CD14-positive monocyte (primary cell): ENCODE results near the gene TAF15. TPM values are rescaled to one million over a fixed set of nuclear protein-coding genes. Genes with fewer than 3 reads are reported as not detected.
A peak's percentile ranks its signal among the peaks of the same experiment; 100 is the strongest.

ENCODE experiments used
- DNase-seq, 3 donors: peaks; one replicate each; pipeline ENCODE4 v3.0.0-alpha.2; 2011 to 2022
- H2AFZ ChIP-seq: 2 replicates; pipeline ENCODE4 v1.6.0; 2012; ENCODE audit warnings: mild to moderate bottlenecking, low read depth, low read length, inconsistent platforms; ENCODE audit not compliant: insufficient read depth, poor library complexity, severe bottlenecking
- H3K27ac ChIP-seq, 2 donors: 1 replicate in 1 of 2; 2 replicates in 1 of 2; pipeline ENCODE4 v1.5.1; 2012 to 2013; ENCODE audit warnings: low read length in 2 of 2, control low read depth in 1 of 2, inconsistent platforms in 1 of 2, low read depth in 1 of 2, mild to moderate bottlenecking in 1 of 2
- H3K27me3 ChIP-seq, 2 donors: one replicate each; pipeline versions ENCODE4 v1.6.0 to v1.6.1; 2011 to 2013; ENCODE audit warnings: low read length in 2 of 2; ENCODE audit not compliant: control insufficient read depth in 2 of 2, insufficient read depth in 2 of 2
- H3K36me3 ChIP-seq, 2 donors: replicated peaks in 1 of 2; 1 replicate in 1 of 2; 2 replicates in 1 of 2; pipeline versions ENCODE4 v1.5.1 to v1.6.1; 2012 to 2013; ENCODE audit warnings: low read length in 2 of 2, control low read depth in 1 of 2, inconsistent platforms in 1 of 2, mild to moderate bottlenecking in 1 of 2; ENCODE audit not compliant: insufficient read depth in 2 of 2, control insufficient read depth in 1 of 2
- H3K4me1 ChIP-seq, 2 donors: 1 replicate in 1 of 2; 2 replicates in 1 of 2; pipeline versions ENCODE4 v1.5.1 to v1.6.1; 2012 to 2013; ENCODE audit warnings: low read length in 2 of 2, control low read depth in 1 of 2, inconsistent platforms in 1 of 2, mild to moderate bottlenecking in 1 of 2, moderate library complexity in 1 of 2; ENCODE audit not compliant: insufficient read depth in 2 of 2, control insufficient read depth in 1 of 2
- H3K4me2 ChIP-seq: replicated peaks from 2 replicates; pipeline ENCODE3; 2012; ENCODE audit warnings: low read length, moderate library complexity, mild to moderate bottlenecking; ENCODE audit not compliant: poor library complexity, severe bottlenecking; ENCODE audit errors: extremely low read depth
- H3K4me3 ChIP-seq, 3 experiments: fragments of 200-600 bp in 1 of 3; sonication (generic) in 1 of 3; replicated peaks in 1 of 3; 1 replicate in 2 of 3; 2 replicates in 1 of 3; pipeline ENCODE4 v1.5.1; 2011 to 2013; ENCODE audit warnings: low read length in 3 of 3, mild to moderate bottlenecking in 3 of 3, control low read depth in 2 of 3, low read depth in 2 of 3, inconsistent platforms in 1 of 3, moderate library complexity in 1 of 3
- H3K79me2 ChIP-seq: 2 replicates; pipeline ENCODE4 v1.6.0; 2012; ENCODE audit warnings: mild to moderate bottlenecking, control low read depth, inconsistent platforms, low read length, moderate library complexity; ENCODE audit not compliant: insufficient read depth
- H3K9ac ChIP-seq: 2 replicates; pipeline ENCODE4 v1.6.0; 2017; ENCODE audit warnings: low read length, mild to moderate bottlenecking; ENCODE audit not compliant: insufficient read depth, poor library complexity, severe bottlenecking
- H3K9me3 ChIP-seq, 2 donors: replicated peaks in 1 of 2; 1 replicate in 1 of 2; 2 replicates in 1 of 2; pipeline versions ENCODE4 v1.5.1 to v1.6.1; 2012 to 2013; ENCODE audit warnings: low read length in 2 of 2, control low read depth in 1 of 2; ENCODE audit not compliant: control insufficient read depth in 1 of 2, insufficient read depth in 1 of 2
- H4K20me1 ChIP-seq: 2 replicates; pipeline ENCODE4 v1.6.0; 2012; ENCODE audit warnings: mild to moderate bottlenecking, low read length, control low read depth, moderate library complexity; ENCODE audit not compliant: insufficient read depth
- H3K27ac Mint-ChIP-seq, 7 donors: one replicate each; pipeline ENCODE4 v1.8.0; 2020; ENCODE audit warnings: mild to moderate bottlenecking in 7 of 7, mixed read lengths in 7 of 7, moderate library complexity in 6 of 7, inconsistent platforms in 2 of 7
- H3K27me3 Mint-ChIP-seq, 3 donors: one replicate each; pipeline ENCODE4 v1.8.0; 2021 to 2022; ENCODE audit warnings: low read depth in 3 of 3, mild to moderate bottlenecking in 3 of 3, mixed read lengths in 3 of 3, moderate library complexity in 3 of 3, inconsistent platforms in 1 of 3
- H3K36me3 Mint-ChIP-seq, 2 donors: one replicate each; pipeline ENCODE4 v1.8.0; 2020; ENCODE audit warnings: mixed read lengths in 2 of 2, inconsistent platforms in 1 of 2, mild to moderate bottlenecking in 1 of 2
- H3K4me1 Mint-ChIP-seq: one replicate; pipeline ENCODE4 v1.8.0; 2020; ENCODE audit warnings: mild to moderate bottlenecking, mixed read lengths
- H3K4me3 Mint-ChIP-seq, 2 donors: one replicate each; pipeline ENCODE4 v1.8.0; 2020; ENCODE audit warnings: mild to moderate bottlenecking in 2 of 2, mixed read lengths in 2 of 2, moderate library complexity in 1 of 2
- H3K9me3 Mint-ChIP-seq, 7 donors: one replicate each; pipeline ENCODE4 v1.8.0; 2020 to 2022; ENCODE audit warnings: mixed read lengths in 7 of 7, mild to moderate bottlenecking in 6 of 7, moderate library complexity in 6 of 7, inconsistent platforms in 2 of 7
- WGBS: methylation state at CpG from one replicate; pipeline ENCODE4 v1.1.5; 2013; ENCODE audit warnings: missing lambda C conversion rate; ENCODE audit not compliant: insufficient coverage; 5-methylcytosine and 5-hydroxymethylcytosine counted together
- intact Hi-C, 2 donors: fragments of 100-400 bp; cut with micrococcal nuclease; formaldehyde crosslinking; loops; one replicate each; pipeline versions ENCODE4 v1.15.0 to v1.15.1; 2023
- polyA plus RNA-seq, 3 donors: library from polyadenylated mRNA; depleted of rRNA in 1 of 3; unstranded in 2 of 3; stranded (reverse) in 1 of 3; fragments of 300-500 nt in 2 of 3; fragments of >200 nt in 1 of 3; fragmentation: Illumina TruSeq in 2 of 3; gene quantifications; 1 replicate in 2 of 3; 2 replicates in 1 of 3; pipeline ENCODE4 v1.2.3, GENCODE V29; 2012 to 2021
- TF ChIP-seq, protein P1 (sequence below): fragments of 200-600 bp; IDR thresholded peaks from one replicate; pipeline ENCODE4 v1.8.0; 2022; ENCODE audit warnings: antibody characterized with exemption, mild to moderate bottlenecking

TAF15 gene
- polyA plus RNA-seq, 3 donors = 6.0 to 50.6 (median 16.3) TPM

- DNase-seq = no peak
- Mint-ChIP-seq H3K27ac (no peak within 1 kb of the TSS), H3K27me3 (peaks cover 54 to 66% (median 62%) of the 10 kb centered on the region in 3 donors), H3K36me3 (peaks cover 0 to 2% of the 10 kb centered on the region in 2 donors), H3K4me3 (peak within 1 kb of the TSS; percentile 75 to 82), H3K4me1 (peaks cover 13% of the 10 kb centered on the region), H3K9me3 (peaks cover 0 to 6% (median 0%) of the 10 kb centered on the region in 7 donors)
- Histone ChIP-seq H3K27ac (no peak within 1 kb of the TSS), H3K4me2 (peak within 1 kb of the TSS; percentile 78), H3K4me3 (peak within 1 kb of the TSS in 2 of 3 experiments; percentile 20 to 69), H3K9me3 (peaks cover 0 to 6% of the 10 kb centered on the region in 2 donors), H2AFZ (peak within 1 kb of the TSS; percentile 67), H3K36me3 (no peaks in the 10 kb centered on the region), H3K4me1 (peaks cover 10 to 15% of the 10 kb centered on the region in 2 donors), H4K20me1 (no peaks in the 10 kb centered on the region), H3K27me3 (peaks cover 47 to 57% of the 10 kb centered on the region in 2 donors), H3K79me2 (no peaks in the 10 kb centered on the region), H3K9ac (no peak within 1 kb of the TSS)
- intact Hi-C loops = no loop called here
- WGBS = under 1% methylated on average over 78 of the region's 89 CpGs
- TF ChIP-seq, protein P1, sequence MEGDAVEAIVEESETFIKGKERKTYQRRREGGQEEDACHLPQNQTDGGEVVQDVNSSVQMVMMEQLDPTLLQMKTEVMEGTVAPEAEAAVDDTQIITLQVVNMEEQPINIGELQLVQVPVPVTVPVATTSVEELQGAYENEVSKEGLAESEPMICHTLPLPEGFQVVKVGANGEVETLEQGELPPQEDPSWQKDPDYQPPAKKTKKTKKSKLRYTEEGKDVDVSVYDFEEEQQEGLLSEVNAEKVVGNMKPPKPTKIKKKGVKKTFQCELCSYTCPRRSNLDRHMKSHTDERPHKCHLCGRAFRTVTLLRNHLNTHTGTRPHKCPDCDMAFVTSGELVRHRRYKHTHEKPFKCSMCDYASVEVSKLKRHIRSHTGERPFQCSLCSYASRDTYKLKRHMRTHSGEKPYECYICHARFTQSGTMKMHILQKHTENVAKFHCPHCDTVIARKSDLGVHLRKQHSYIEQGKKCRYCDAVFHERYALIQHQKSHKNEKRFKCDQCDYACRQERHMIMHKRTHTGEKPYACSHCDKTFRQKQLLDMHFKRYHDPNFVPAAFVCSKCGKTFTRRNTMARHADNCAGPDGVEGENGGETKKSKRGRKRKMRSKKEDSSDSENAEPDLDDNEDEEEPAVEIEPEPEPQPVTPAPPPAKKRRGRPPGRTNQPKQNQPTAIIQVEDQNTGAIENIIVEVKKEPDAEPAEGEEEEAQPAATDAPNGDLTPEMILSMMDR = no peak
Measured at GRCh38 chr17:35795007-35795870, 14.0 kb upstream of the TAF15 start, which contains the start of gene MMP28. Gene MMP28, minus strand, starts transcription at chr17:35795641. Its CDS starts 264 bp downstream, at chr17:35795377.

DNA sequence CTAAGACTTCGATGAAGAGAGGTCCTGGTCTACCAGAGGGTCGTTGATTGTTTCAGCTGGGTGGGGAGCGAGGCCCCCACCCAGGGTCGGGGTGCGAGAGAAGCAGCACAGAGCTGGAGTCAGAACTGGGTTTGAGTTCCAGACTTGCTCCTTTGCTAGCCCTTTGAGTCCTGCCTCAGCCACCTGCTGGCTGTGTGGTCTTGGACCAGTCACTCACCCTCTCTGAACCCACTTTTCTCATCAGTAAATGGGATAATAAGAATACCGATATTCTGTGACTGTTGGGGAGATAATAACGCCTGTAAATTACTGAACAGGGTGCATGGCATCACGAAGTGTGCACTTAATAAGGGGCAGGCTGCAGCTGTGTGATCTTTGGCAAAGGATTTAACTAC lies 13.4 kb upstream of the TAF15 start:
- H2AFZ ChIP-seq = peak overlapping the region; percentile 67
- no peak for DNase-seq
- H3K27me3 ChIP-seq = peaks cover 47 to 57% of the 10 kb centered on the region in 2 donors
- no peak overlapping the region for H3K27ac ChIP-seq
- no peaks in the 10 kb centered on the region for H3K79me2 ChIP-seq
- H3K4me2 ChIP-seq = peak overlapping the region; percentile 78
- H3K36me3 ChIP-seq = no peaks in the 10 kb centered on the region
- Mint-ChIP-seq H3K27ac (no peak overlapping the region), H3K36me3 (peaks cover 0 to 2% of the 10 kb centered on the region in 2 donors), H3K4me1 (peaks cover 13% of the 10 kb centered on the region), H3K9me3 (peaks cover 0 to 6% (median 0%) of the 10 kb centered on the region in 7 donors), H3K4me3 (peak overlapping the region; percentile 75 to 82), H3K27me3 (peaks cover 54 to 70% (median 62%) of the 10 kb centered on the region in 3 donors)
- intact Hi-C loops = no loop called here
- peaks cover 0 to 6% of the 10 kb centered on the region in 2 donors for H3K9me3 ChIP-seq
- peaks cover 10 to 15% of the 10 kb centered on the region in 2 donors for H3K4me1 ChIP-seq
- TF ChIP-seq, protein P1 = no peak
- H3K9ac ChIP-seq = no peak overlapping the region
- peak overlapping the region in 2 of 3 experiments; percentile 20 to 69 for H3K4me3 ChIP-seq
- H4K20me1 ChIP-seq = no peaks in the 10 kb centered on the region
- WGBS = 36% methylated on average over 6 of the region's 8 CpGs
